RWPE2 (cell line): ENCODE data around the gene PEAR1.
A peak's percentile ranks its signal among the peaks of the same experiment; 100 is the strongest.

ENCODE experiments used
- ATAC-seq: fragments of 200-7000 bp; cut with Tn5 transposase; 3 replicates; pipeline ENCODE4 v1.9.1; 2021; ENCODE audit warnings: low read depth
- DNase-seq: peaks from one replicate; pipeline ENCODE4 v3.0.0-alpha.2; 2020; ENCODE audit warnings: low spot score
- H3K27ac ChIP-seq: fragments of 450-650 bp; 2 replicates; pipeline ENCODE4 v1.5.1; 2017; ENCODE audit warnings: mild to moderate bottlenecking; ENCODE audit not compliant: poor library complexity, severe bottlenecking
- H3K27me3 ChIP-seq: fragments of 250-450 bp; sonication (Bioruptor Pico); 2 replicates; pipeline ENCODE4 v1.5.1; 2021; ENCODE audit warnings: mild to moderate bottlenecking, moderate library complexity; ENCODE audit not compliant: insufficient read depth, poor library complexity, severe bottlenecking
- H3K36me3 ChIP-seq: fragments of 250-450 bp; sonication (Bioruptor Pico); 2 replicates; pipeline ENCODE4 v1.5.1; 2020; ENCODE audit warnings: low read depth, mild to moderate bottlenecking, moderate library complexity
- H3K4me1 ChIP-seq: fragments of 250-450 bp; sonication (Bioruptor Pico); 2 replicates; pipeline ENCODE4 v1.5.1; 2021; ENCODE audit warnings: mild to moderate bottlenecking, moderate library complexity; ENCODE audit not compliant: insufficient read depth, poor library complexity, severe bottlenecking
- H3K4me3 ChIP-seq: fragments of 250-450 bp; sonication (Bioruptor Pico); 2 replicates; pipeline ENCODE4 v1.5.1; 2021; ENCODE audit warnings: mild to moderate bottlenecking, moderate library complexity; ENCODE audit not compliant: severe bottlenecking
- H3K9me3 ChIP-seq: fragments of 250-450 bp; sonication (Bioruptor Pico); 2 replicates; pipeline ENCODE4 v1.5.1; 2021; ENCODE audit warnings: mild to moderate bottlenecking, moderate library complexity; ENCODE audit not compliant: severe bottlenecking
- TF ChIP-seq, protein P1 (sequence below): fragments of 450-650 bp; IDR thresholded peaks from one replicate; pipeline ENCODE4 v1.5.1; 2017; ENCODE audit warnings: mild to moderate bottlenecking, moderate library complexity; ENCODE audit not compliant: poor library complexity, severe bottlenecking

PEAR1 gene

GRCh38 chr1:156961709-156962108, 68.2 kb downstream of the PEAR1 start:
- Histone ChIP-seq H3K4me1 (peaks cover 2% of the 10 kb centered on the region), H3K27ac (no peak overlapping the region), H3K4me3 (no peak overlapping the region), H3K36me3 (peaks cover 25% of the 10 kb centered on the region), H3K9me3 (no peaks in the 10 kb centered on the region), H3K27me3 (no peaks in the 10 kb centered on the region)
- DNase-seq (no peak), ATAC-seq (peak; percentile 36; the same call in 1 of the 3 replicates)
- TF ChIP-seq, protein P1, sequence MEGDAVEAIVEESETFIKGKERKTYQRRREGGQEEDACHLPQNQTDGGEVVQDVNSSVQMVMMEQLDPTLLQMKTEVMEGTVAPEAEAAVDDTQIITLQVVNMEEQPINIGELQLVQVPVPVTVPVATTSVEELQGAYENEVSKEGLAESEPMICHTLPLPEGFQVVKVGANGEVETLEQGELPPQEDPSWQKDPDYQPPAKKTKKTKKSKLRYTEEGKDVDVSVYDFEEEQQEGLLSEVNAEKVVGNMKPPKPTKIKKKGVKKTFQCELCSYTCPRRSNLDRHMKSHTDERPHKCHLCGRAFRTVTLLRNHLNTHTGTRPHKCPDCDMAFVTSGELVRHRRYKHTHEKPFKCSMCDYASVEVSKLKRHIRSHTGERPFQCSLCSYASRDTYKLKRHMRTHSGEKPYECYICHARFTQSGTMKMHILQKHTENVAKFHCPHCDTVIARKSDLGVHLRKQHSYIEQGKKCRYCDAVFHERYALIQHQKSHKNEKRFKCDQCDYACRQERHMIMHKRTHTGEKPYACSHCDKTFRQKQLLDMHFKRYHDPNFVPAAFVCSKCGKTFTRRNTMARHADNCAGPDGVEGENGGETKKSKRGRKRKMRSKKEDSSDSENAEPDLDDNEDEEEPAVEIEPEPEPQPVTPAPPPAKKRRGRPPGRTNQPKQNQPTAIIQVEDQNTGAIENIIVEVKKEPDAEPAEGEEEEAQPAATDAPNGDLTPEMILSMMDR = no peak

DNA sequence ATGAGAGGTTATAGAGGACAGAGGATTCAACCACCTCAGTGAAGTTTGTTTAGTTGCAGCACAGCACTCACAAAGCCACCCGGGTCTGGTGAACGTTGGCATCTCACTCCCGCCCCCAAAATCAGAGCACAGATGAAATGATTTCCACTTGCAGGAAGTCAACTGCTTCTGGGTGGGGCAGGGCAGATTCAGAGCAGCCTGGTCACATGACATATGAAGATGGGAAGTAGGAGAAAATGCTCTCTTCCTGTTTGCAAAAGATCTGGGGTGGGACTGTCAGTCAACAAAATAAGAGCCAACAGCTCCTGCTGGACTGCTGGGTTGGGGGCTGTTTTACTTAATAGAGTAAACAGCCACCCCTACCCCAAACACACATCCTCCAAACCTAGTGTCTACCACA, 70.1 kb downstream of the PEAR1 start:
- Histone ChIP-seq H3K9me3 (no peaks in the 10 kb centered on the region), H3K27ac (no peak overlapping the region), H3K4me3 (no peak overlapping the region), H3K27me3 (no peaks in the 10 kb centered on the region), H3K36me3 (peaks cover 26% of the 10 kb centered on the region), H3K4me1 (peaks cover 2% of the 10 kb centered on the region)
- ATAC-seq (no peak), DNase-seq (no peak)
- TF ChIP-seq, protein P1 = no peak

DNA sequence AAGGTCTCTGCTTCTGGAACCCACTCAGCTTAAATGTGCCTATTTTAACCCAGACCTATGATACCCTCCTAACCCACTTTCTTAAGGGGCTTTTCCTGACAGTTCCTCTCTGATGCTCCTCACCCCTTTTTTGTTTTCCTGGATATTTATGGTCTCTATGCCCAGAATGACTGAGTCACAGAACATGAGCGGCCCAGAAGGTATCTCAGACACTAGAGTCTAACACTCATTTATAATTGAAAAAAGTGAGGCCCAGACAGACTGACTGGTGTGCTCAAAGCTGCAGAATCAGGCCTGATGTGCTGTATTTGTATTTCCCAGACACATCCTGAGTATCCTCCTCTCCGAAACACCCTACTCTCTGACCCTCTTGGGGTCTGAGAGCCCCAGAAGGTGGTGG, 70.9 kb downstream of the PEAR1 start:
- ATAC-seq (no peak), DNase-seq (no peak)
- TF ChIP-seq, protein P1 = no peak
- Histone ChIP-seq H3K27me3 (no peaks in the 10 kb centered on the region), H3K4me3 (no peak overlapping the region), H3K4me1 (peaks cover 2% of the 10 kb centered on the region), H3K36me3 (peaks cover 26% of the 10 kb centered on the region), H3K9me3 (no peaks in the 10 kb centered on the region), H3K27ac (no peak overlapping the region)
